CD4-positive, alpha-beta T cell (primary cell): ENCODE measurements around the gene USB1. TPM values are rescaled to one million over a fixed set of nuclear protein-coding genes. Genes with fewer than 3 reads are reported as not detected.
A peak's percentile ranks its signal among the peaks of the same experiment; 100 is the strongest.

ENCODE experiments used
- ATAC-seq: fragments of 200-7000 bp; cut with Tn5 transposase; one replicate; pipeline ENCODE4 v1.10.0; 2022; ENCODE audit warnings: mild to moderate bottlenecking; ENCODE audit not compliant: poor library complexity
- CTCF ChIA-PET: fragments of 350-600 bp; sonication (Branson Sonifier 250); formaldehyde crosslinking; loops from one replicate; lab custom pipeline; 2021; ENCODE audit warnings: antibody characterized with exemption, inconsistent platforms; lab: Charles Lee
- POLR2A ChIA-PET: fragments of 350-600 bp; sonication (Branson Sonifier 250); formaldehyde crosslinking; loops from one replicate; lab custom pipeline; 2021; ENCODE audit warnings: antibody characterized with exemption, inconsistent platforms; lab: Charles Lee
- DNase-seq, 14 experiments: peaks; one replicate each; pipeline ENCODE4 v3.0.0-alpha.2; 2013 to 2020; ENCODE audit warnings: mixed read lengths in 2 of 14
- H3K27ac ChIP-seq, 2 donors: one replicate each; pipeline versions ENCODE4 v1.5.1 to v1.7.0; 2013; ENCODE audit warnings: low read length in 2 of 2, low read depth in 1 of 2, mild to moderate bottlenecking in 1 of 2
- H3K27me3 ChIP-seq, 2 experiments: 1 replicate in 1 of 2; 2 replicates in 1 of 2; pipeline versions ENCODE4 v1.6.1 to v1.7.0; 2013; ENCODE audit warnings: low read length in 2 of 2, control low read depth in 1 of 2, mild to moderate bottlenecking in 1 of 2, moderate library complexity in 1 of 2; ENCODE audit not compliant: insufficient read depth in 2 of 2, control insufficient read depth in 1 of 2
- H3K36me3 ChIP-seq: one replicate; pipeline ENCODE4 v1.6.1; 2013; ENCODE audit warnings: low read length, control low read depth; ENCODE audit not compliant: insufficient read depth
- H3K4me1 ChIP-seq: one replicate; pipeline ENCODE4 v1.6.1; 2013; ENCODE audit warnings: low read length, control low read depth; ENCODE audit not compliant: insufficient read depth
- H3K4me3 ChIP-seq: one replicate; pipeline ENCODE4 v1.5.1; 2013; ENCODE audit warnings: mild to moderate bottlenecking, low read length, moderate library complexity
- H3K9me3 ChIP-seq, 2 experiments: 1 replicate in 1 of 2; 2 replicates in 1 of 2; pipeline versions ENCODE4 v1.6.1 to v1.7.0; 2013; ENCODE audit warnings: low read length in 2 of 2, mild to moderate bottlenecking in 2 of 2, control low read depth in 1 of 2, moderate library complexity in 1 of 2; ENCODE audit not compliant: control insufficient read depth in 1 of 2, insufficient read depth in 1 of 2
- H3K27ac Mint-ChIP-seq: one replicate; pipeline ENCODE4 v1.8.0; 2020; ENCODE audit warnings: mixed read lengths
- H3K27me3 Mint-ChIP-seq: one replicate; pipeline ENCODE4 v1.8.0; 2021; ENCODE audit warnings: mixed read lengths
- H3K36me3 Mint-ChIP-seq: one replicate; pipeline ENCODE4 v1.8.0; 2021; ENCODE audit warnings: low read depth, mixed read lengths
- H3K4me1 Mint-ChIP-seq: one replicate; pipeline ENCODE4 v1.8.0; 2021; ENCODE audit warnings: low read depth, mixed read lengths
- H3K4me3 Mint-ChIP-seq: one replicate; pipeline ENCODE4 v1.8.0; 2020; ENCODE audit warnings: mild to moderate bottlenecking, mixed read lengths
- H3K9me3 Mint-ChIP-seq: one replicate; pipeline ENCODE4 v1.8.0; 2020; ENCODE audit warnings: mixed read lengths
- intact Hi-C, 2 experiments: fragments of 100-400 bp; cut with DNase I in 1 of 2; cut with micrococcal nuclease in 1 of 2; formaldehyde crosslinking; loops; one replicate each; pipeline versions ENCODE4 v1.15.1 to v1.9.0; 2023 to 2025; cut with DNase I, micrococcal nuclease
- total RNA-seq, 174 experiments: library from RNA in 2 of 174; stranded (reverse) in 2 of 174; gene quantifications; one replicate each; pipeline ENCODE4 v1.2.3 and lab custom pipeline; 2021 to 2026
- TF ChIP-seq, protein P1 (sequence below): fragments of 200-600 bp; IDR thresholded peaks from one replicate; pipeline ENCODE4 v1.8.0; 2022; ENCODE audit warnings: antibody characterized with exemption, mild to moderate bottlenecking

The USB1 gene
- total RNA-seq, 2 experiments from 2014 or later, result 22.4 to 25.7 TPM

DNA sequence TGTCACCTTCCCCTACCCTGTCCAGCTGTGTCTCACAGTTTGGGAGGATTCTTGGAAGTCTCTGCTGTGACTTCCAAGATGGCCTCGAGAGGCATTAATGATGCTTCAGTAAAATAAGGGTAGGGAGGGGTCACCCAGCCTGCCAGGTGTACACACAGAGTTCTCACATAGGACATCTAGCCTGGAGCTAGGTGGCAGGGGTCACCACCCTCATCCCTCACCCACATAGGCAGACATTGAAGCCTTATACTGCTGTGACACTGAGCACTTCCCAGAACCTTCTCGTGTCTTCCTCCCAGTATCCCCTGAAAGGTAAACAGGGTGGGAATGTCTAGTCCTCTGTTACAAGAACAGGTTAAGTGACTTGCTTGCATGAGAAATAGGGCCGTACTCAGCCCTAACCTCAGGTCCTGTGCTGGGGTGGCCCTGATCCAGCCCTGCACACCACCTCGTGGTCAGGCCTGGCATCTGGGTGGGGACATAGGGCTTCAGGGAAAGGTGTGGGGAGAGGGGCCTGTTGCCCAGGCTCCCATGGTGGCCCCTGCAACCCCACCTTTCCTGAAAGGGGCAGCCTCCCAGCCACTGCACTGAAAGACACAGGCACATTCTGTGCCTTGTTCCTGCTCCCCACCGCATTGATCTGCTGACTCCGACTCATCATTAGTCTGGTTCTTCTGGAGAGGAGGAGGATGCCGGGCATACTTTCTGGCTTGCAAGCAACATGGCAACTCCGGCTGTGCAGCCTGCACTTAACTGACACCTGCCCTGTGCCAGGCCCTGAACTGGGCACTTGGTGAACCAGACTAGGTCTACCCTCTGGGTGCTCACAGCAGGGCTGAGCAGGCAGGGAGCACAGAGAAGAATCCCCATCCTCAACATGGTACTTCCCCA is 20.7 kb downstream of the USB1 start:
- intact Hi-C loops, result loop anchor here (2.0 to 5.0 kb wide), 3 partner anchors 107 to 465 kb away; partner anchors contain the start of gene CFAP20 (in 1 of the 2)
- Mint-ChIP-seq H3K4me3 (peak overlapping the region; percentile 72), H3K36me3 (peaks cover 7% of the 10 kb centered on the region), H3K27ac (peak overlapping the region; percentile 55), H3K4me1 (peaks cover 20% of the 10 kb centered on the region), H3K9me3 (no peaks in the 10 kb centered on the region), H3K27me3 (peaks cover 4% of the 10 kb centered on the region)
- Histone ChIP-seq H3K27ac (no peak overlapping the region), H3K27me3 (peaks cover 0 to 4% of the 10 kb centered on the region in 2 experiments), H3K4me1 (peaks cover 35% of the 10 kb centered on the region), H3K9me3 (no peaks in the 10 kb centered on the region), H3K36me3 (peaks cover 20% of the 10 kb centered on the region), H3K4me3 (no peak overlapping the region)
- no peak for DNase-seq
- no peak for ATAC-seq
- TF ChIP-seq, protein P1, sequence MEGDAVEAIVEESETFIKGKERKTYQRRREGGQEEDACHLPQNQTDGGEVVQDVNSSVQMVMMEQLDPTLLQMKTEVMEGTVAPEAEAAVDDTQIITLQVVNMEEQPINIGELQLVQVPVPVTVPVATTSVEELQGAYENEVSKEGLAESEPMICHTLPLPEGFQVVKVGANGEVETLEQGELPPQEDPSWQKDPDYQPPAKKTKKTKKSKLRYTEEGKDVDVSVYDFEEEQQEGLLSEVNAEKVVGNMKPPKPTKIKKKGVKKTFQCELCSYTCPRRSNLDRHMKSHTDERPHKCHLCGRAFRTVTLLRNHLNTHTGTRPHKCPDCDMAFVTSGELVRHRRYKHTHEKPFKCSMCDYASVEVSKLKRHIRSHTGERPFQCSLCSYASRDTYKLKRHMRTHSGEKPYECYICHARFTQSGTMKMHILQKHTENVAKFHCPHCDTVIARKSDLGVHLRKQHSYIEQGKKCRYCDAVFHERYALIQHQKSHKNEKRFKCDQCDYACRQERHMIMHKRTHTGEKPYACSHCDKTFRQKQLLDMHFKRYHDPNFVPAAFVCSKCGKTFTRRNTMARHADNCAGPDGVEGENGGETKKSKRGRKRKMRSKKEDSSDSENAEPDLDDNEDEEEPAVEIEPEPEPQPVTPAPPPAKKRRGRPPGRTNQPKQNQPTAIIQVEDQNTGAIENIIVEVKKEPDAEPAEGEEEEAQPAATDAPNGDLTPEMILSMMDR, result no peak
- POLR2A ChIA-PET, result no interaction called here
- CTCF ChIA-PET, result interaction anchor here (1.2 kb wide), 1 partner anchor 285 kb away, joined by 3 read pairs; no protein-coding TSS in a partner anchor

DNA sequence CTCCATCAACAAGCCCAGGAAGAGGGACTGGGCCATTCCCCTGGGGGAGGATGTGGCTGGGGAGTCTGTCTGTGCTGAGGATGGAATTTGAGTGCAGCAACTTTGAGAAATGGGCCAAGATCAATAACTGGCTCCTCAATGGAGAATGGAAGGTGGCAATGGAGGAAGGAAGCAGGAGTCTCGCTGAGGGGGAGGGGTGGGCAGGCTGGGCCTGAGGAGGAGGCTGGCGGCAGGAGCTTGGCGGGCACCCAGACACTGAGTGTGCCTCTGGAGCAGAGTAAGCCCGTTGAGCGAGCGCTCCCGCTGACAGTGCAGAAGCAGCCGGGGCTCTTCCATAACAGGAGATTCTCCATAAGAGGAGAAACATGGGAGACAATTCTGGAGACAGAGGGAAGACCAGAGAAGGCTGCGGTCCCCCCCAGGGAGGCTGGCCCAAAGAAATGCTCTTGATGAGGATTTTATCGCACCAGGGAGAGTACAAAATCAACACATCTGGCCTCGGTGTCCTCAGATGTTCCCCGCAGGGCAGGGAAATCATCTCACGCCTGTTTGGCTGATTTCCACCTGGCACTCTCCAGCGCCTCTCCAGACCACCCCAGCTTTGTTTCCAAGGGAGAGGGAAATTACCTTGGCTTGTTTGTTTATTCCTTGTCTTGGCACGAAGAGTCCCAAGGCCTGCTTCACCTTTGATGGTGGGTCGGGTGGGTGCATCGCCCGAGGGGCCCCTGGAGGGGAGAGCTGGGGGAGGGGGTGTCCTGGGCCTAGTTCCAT is 21.6 kb downstream of the USB1 start:
- CTCF ChIA-PET, result no interaction called here
- Mint-ChIP-seq H3K36me3 (peaks cover 7% of the 10 kb centered on the region), H3K9me3 (no peaks in the 10 kb centered on the region), H3K27ac (no peak overlapping the region), H3K4me3 (peak overlapping the region; percentile 72), H3K27me3 (peaks cover 4% of the 10 kb centered on the region), H3K4me1 (peaks cover 20% of the 10 kb centered on the region)
- DNase-seq (no peak), ATAC-seq (no peak)
- intact Hi-C loops, result loop anchor here in 1 of 2 experiments (5.0 kb wide), 1 partner anchor 465 kb away; no protein-coding TSS in a partner anchor
- Histone ChIP-seq H3K9me3 (no peaks in the 10 kb centered on the region), H3K4me1 (peaks cover 42% of the 10 kb centered on the region), H3K36me3 (peaks cover 15% of the 10 kb centered on the region), H3K27ac (no peak overlapping the region), H3K4me3 (no peak overlapping the region), H3K27me3 (peaks cover 3 to 10% of the 10 kb centered on the region in 2 experiments)
- POLR2A ChIA-PET, result interaction anchor here (2.3 to 4.7 kb wide), 2 partner anchors 23 to 107 kb away, joined by 13 to 28 read pairs; partner anchors contain the start of genes CFAP20, USB1 and ZNF319
- TF ChIP-seq, protein P1, result no peak
